HG03066 (cell line): ENCODE results near the gene C12orf57.

Experiments
- ATAC-seq: cut with Tn5 transposase; IDR thresholded peaks from one replicate; pipeline ENCODE4 v1.9.1; 2021; ENCODE audit warnings: low read depth; ENCODE audit not compliant: unreplicated experiment

C12orf57 gene

GRCh38 chr12:6917491-6918231 lies 26.2 kb upstream of the C12orf57 start:
- no peak for ATAC-seq

- ATAC-seq: no peak
Observed at GRCh38 chr12:6919588-6919987, 24.2 kb upstream of the C12orf57 start.

- ATAC-seq: no peak
Observed at GRCh38 chr12:6921539-6921938, 22.3 kb upstream of the C12orf57 start.

DNA sequence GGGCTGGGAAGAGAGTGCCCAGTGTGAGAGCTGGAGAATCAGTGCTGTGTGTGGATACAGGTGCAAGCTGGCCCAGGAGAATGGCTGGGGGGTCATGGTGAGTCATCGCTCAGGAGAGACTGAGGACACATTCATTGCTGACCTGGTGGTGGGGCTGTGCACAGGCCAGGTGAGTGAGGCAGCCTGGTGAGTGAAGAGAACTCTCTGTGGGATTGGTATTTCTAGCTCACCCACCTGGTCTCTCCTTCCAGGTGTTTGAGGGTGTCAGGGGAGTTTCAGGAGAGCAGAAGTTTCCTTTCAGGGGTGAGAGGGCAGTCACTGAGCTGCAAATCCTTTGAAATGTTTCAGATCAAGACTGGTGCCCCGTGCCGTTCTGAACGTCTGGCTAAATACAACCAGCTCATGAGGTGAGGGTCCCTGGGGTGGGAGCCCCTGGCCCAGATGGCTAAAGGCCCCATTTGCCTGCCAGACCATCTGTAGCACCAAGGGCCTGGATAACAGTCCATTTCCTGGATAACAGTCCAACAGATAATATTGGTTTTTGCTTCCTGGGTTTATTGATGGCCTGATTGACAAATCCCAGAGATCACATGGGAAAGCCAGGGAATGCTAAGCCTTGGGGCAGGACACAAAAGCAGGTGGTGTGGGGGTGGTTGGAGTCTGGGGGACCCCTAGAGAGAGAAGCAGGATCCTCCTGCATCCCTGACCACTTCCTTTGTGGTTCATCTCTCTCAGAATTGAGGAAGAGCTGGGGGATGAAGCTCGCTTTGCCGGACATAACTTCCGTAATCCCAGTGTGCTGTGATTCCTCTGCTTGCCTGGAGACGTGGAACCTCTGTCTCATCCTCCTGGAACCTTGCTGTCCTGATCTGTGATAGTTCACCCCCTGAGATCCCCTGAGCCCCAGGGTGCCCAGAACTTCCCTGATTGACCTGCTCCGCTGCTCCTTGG lies 21.6 kb upstream of the C12orf57 start:
- ATAC-seq: peak; percentile 48

DNA sequence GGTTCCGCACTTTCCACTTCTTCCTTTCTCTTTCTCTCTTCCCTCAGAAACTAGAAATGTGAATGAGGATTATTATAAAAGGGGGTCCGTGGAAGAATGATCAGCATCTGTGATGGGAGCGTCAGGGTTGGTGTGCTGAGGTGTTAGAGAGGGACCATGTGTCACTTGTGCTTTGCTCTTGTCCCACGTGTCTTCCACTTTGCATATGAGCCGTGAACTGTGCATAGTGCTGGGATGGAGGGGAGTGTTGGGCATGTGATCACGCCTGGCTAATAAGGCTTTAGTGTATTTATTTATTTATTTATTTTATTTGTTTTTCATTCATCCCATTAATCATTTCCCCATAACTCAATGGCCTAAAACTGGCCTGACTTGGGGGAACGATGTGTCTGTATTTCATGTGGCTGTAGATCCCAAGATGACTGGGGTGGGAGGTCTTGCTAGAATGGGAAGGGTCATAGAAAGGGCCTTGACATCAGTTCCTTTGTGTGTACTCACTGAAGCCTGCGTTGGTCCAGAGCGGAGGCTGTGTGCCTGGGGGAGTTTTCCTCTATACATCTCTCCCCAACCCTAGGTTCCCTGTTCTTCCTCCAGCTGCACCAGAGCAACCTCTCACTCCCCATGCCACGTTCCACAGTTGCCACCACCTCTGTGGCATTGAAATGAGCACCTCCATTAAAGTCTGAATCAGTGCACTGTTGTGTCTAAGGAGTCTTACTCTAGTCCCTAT lies 20.7 kb upstream of the C12orf57 start:
- no peak for ATAC-seq

GRCh38 chr12:6923851-6924250 lies 20.0 kb upstream of the C12orf57 start:
- ATAC-seq: no peak

DNA sequence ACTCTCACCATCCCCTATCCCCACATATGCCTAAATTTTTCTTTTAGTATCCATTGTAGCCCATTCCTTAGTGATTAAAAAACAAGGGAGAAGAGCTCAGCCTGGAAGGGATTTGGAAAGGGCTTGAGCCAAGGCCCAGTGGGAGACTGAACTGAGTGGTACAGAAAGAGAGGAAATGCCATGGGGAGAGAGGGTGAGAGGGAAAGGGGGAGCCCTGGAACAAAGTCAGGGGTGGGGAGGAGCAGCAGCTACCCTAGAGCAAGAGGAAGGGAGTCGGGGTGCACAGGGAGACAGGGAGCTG lies 18.6 kb upstream of the C12orf57 start:
- no peak for ATAC-seq

- ATAC-seq: no peak
Observed at GRCh38 chr12:6925540-6926279, 18.1 kb upstream of the C12orf57 start.

DNA sequence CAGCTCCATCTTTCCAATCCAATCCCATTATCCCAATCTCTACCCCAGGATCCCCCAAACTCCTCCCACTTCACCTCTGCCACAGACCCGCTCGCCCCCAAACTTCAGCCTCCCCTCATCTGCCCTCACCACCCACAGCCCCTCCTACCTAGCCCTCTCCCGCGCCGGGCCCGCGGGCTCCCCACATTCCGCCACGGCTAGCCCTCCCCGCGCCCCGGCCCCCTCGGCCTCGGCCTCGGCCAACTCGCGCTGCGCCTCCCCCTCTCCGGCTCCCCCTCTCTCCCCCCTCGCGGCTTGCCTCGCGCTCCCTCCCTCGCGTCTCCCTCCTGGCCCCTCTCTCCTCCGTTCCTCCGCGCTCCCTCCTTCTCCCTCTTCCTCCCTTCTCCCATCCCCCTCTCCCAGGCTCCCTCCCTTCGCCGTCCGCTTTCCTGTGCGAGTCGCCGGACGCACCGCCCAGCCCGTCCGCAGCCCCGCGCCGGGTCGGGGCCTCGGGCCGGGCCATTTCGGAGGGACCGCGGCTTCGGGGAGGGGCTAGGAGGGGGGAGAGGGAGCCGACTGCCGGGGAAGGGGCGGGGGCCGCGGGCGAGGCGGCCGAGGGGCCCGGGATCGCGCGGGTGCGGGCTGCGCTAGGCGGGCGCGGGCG lies 16.3 kb upstream of the C12orf57 start, which contains the start of gene ATN1:
Gene ATN1 (plus strand): TSS at position 581 of the 643 bp plus-strand sequence. CDS start 6,043 bp downstream, outside the sequence.
- no peak for ATAC-seq

DNA sequence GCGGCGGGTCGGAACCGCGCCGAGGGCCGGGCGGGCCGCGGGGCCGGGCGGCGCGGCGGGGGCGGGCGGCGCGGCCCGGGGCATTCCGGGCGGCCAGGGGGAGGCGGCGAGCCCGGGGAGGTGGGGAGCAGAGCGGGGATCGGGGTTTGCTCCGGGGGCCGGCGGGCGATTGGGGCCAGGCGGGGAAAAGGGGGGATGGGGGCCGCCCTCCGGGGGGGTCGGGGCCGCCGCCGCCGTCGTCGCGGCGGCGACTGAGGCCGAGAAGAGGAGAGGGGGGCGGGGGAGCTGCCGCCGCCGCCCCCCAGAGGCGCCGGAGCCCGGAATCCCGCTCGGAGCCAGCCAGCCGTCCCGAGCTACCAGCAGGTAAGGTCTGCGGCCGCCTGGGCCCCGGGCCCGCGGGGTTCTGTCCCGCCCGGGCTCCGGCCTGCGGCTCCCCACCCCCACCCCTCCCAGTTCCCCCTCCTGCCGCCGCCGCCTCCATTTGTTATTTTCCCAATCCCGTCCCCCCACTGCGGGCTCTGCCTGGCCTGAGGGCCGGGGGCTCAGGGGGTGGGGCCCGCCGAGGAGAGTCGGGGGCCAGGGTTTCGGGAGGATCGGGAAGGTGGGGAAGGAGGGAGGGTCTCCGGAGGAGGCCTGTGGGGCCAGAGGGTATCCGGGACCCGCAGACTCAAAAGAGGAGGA lies 15.7 kb upstream of the C12orf57 start:
- ATAC-seq: no peak

- ATAC-seq: no peak
Observed at GRCh38 chr12:6928703-6929407, 15.0 kb upstream of the C12orf57 start.

DNA sequence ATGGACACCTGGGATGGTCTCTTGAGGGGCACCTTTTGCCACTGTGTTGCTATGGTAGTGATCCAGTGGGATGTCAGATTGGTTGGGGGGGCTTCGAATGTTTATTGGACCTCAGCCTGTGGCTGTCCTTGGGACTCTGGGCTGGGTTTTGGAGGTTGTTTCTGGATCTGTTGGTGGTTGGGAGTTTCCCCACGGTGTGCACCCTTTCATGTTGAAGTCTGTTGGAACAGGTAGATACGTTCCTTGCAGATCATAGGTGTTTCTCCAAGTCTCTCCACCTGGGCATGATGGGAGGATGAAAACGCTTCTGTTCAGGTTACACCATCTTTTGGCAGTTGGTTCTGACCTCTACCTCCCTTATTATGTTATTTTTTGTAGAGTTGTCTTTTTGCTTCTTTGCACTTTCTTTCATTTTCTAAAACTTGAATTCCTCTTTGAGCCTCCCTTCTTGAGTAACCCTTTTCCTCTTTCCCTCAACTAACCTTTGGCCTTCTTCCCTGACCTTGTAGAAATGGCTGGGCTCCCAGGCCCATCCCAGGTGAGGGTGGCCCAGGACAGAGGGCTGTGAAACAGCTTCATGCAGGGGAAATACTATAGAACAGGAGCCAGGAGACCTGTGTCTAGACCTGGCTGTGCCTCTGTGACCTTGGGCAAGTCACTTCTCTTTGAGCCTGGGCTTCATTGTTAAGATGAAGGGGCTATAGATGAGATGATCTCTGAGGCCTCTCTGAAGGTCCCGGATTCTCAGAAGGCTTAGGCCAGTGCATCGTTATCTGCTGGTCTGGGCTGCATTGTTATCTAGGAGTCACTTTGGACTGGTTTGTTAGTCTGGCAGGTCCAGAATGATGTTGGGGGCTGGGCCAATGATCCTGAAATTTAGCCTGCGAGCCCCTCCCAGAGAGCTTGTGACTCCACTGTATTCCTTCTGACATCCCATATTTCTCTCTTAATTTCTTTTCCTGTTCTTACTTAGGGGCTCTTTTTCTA lies 14.1 kb upstream of the C12orf57 start:
- no peak for ATAC-seq

GRCh38 chr12:6932766-6933165 lies 11.1 kb upstream of the C12orf57 start:
- ATAC-seq: no peak

- no peak for ATAC-seq
Observed at GRCh38 chr12:6934110-6934509, 9.7 kb upstream of the C12orf57 start.

DNA sequence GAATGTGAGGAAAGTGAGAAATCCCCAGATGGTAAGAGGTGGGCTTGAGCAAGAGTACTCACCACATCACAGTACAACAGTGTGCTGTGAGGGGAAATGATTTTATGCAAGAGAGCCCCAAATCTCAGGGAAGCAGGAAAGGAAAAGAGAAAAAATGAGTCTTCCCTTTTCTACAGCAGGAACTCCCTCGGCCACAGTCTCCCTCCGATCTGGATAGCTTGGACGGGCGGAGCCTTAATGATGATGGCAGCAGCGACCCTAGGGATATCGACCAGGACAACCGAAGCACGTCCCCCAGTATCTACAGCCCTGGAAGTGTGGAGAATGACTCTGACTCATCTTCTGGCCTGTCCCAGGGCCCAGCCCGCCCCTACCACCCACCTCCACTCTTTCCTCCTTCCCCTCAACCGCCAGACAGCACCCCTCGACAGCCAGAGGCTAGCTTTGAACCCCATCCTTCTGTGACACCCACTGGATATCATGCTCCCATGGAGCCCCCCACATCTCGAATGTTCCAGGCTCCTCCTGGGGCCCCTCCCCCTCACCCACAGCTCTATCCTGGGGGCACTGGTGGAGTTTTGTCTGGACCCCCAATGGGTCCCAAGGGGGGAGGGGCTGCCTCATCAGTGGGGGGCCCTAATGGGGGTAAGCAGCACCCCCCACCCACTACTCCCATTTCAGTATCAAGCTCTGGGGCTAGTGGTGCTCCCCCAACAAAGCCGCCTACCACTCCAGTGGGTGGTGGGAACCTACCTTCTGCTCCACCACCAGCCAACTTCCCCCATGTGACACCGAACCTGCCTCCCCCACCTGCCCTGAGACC lies 8.2 kb upstream of the C12orf57 start:
- ATAC-seq: no peak

DNA sequence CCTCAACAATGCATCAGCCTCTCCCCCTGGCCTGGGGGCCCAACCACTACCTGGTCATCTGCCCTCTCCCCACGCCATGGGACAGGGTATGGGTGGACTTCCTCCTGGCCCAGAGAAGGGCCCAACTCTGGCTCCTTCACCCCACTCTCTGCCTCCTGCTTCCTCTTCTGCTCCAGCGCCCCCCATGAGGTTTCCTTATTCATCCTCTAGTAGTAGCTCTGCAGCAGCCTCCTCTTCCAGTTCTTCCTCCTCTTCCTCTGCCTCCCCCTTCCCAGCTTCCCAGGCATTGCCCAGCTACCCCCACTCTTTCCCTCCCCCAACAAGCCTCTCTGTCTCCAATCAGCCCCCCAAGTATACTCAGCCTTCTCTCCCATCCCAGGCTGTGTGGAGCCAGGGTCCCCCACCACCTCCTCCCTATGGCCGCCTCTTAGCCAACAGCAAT lies 7.6 kb upstream of the C12orf57 start:
- ATAC-seq: no peak
